ENCODE data around the gene TAF11L9. TPM values are rescaled to one million over a fixed set of nuclear protein-coding genes. Genes with fewer than 3 reads are reported as not detected.
"Not testable (repeated sequence)": the region's sequence is repeated elsewhere in the genome, so short reads cannot be mapped to it uniquely, and the experiment has no call there.

TAF11L9 gene
- total RNA-seq = not detected

- H3K9me3 ChIP-seq; intact Hi-C loops (cut with DNase I); H3K27me3 ChIP-seq; H3K4me3 ChIP-seq; H3K36me3 ChIP-seq; H3K27ac ChIP-seq; H3K4me1 ChIP-seq: not testable (repeated sequence)
- DNase-seq (ENCODE audit: low spot score in 2 of 2) = peak in 1 of 2 donors; percentile 62
Observed at GRCh38 chr5:17594255-17594654, at the start of gene TAF11L9. TAF11L9 (minus strand) TSS chr5:17594394.

- H3K36me3 ChIP-seq = no peaks in the 10 kb centered on the region
Observed at GRCh38 chr5:17634160-17634559, 40.0 kb upstream of the TAF11L9 start, which contains the start of gene TAF11L14. TAF11L14 (plus strand) TSS chr5:17634460.

GRCh38 chr5:17631788-17632187 is 37.6 kb upstream of the TAF11L9 start, which contains the start of gene TAF11L13:
TAF11L13 (plus strand) TSS chr5:17632088.
- intact Hi-C loops (cut with DNase I); H3K27ac ChIP-seq; H3K4me3 ChIP-seq: not testable (repeated sequence)

More at GRCh38 chr5:17634160-17634559, 40.0 kb upstream of the TAF11L9 start, which contains the start of gene TAF11L14:
- Histone ChIP-seq H3K9me3 (no peaks in the 10 kb centered on the region), H3K4me1 (no peaks in the 10 kb centered on the region), H3K27ac (no peak within 1 kb of the TSS), H3K4me3 (no peak within 1 kb of the TSS), H3K27me3 (no peaks in the 10 kb centered on the region)
- no peak for TF ChIP-seq CTCF (IDR thresholded peaks at IDR 0.05)
- intact Hi-C loops (cut with DNase I) = no loop called here
- DNase-seq (ENCODE audit: low spot score in 2 of 2) = no peak

GRCh38 chr5:17625686-17626085 is 31.5 kb upstream of the TAF11L9 start:
- Histone ChIP-seq H3K36me3 (no peaks in the 10 kb centered on the region), H3K27me3 (no peaks in the 10 kb centered on the region), H3K4me3 (no peak overlapping the region), H3K4me1 (no peaks in the 10 kb centered on the region), H3K9me3 (no peaks in the 10 kb centered on the region), H3K27ac (no peak overlapping the region)
- no peak for TF ChIP-seq CTCF (IDR thresholded peaks at IDR 0.05)
- intact Hi-C loops (cut with DNase I) = no loop called here
- no peak for DNase-seq (ENCODE audit: low spot score in 2 of 2)

More at GRCh38 chr5:17631788-17632187, 37.6 kb upstream of the TAF11L9 start, which contains the start of gene TAF11L13:
- H3K27me3 ChIP-seq; H3K9me3 ChIP-seq; H3K4me1 ChIP-seq; H3K36me3 ChIP-seq; DNase-seq (ENCODE audit: low spot score in 2 of 2): not testable (repeated sequence)

- intact Hi-C loops (cut with DNase I) = no loop called here
Observed at GRCh38 chr5:17620627-17621026, 26.4 kb upstream of the TAF11L9 start.

GRCh38 chr5:17619354-17619753 is 25.2 kb upstream of the TAF11L9 start:
- H3K27me3 ChIP-seq = no peaks in the 10 kb centered on the region
- no peaks in the 10 kb centered on the region for H3K36me3 ChIP-seq
- DNase-seq (ENCODE audit: low spot score in 2 of 2) = no peak
- no peak for TF ChIP-seq CTCF (IDR thresholded peaks at IDR 0.05)
- H3K9me3 ChIP-seq = no peaks in the 10 kb centered on the region
- no peak overlapping the region for H3K4me3 ChIP-seq
- no peak overlapping the region for H3K27ac ChIP-seq
- H3K4me1 ChIP-seq = no peaks in the 10 kb centered on the region
- intact Hi-C loops (cut with DNase I) = no loop called here

More at GRCh38 chr5:17620627-17621026, 26.4 kb upstream of the TAF11L9 start:
- TF ChIP-seq CTCF (IDR thresholded peaks at IDR 0.05) = no peak
- H3K36me3 ChIP-seq = no peaks in the 10 kb centered on the region
- H3K4me3 ChIP-seq = no peak overlapping the region
- no peaks in the 10 kb centered on the region for H3K9me3 ChIP-seq
- H3K27ac ChIP-seq = no peak overlapping the region
- no peak for DNase-seq (ENCODE audit: low spot score in 2 of 2)
- no peaks in the 10 kb centered on the region for H3K4me1 ChIP-seq
- no peaks in the 10 kb centered on the region for H3K27me3 ChIP-seq
